GM12873 (cell line): ENCODE data around the gene GYS1.

Experiments used
- TF ChIP-seq, protein P1 (sequence below): IDR thresholded peaks from 2 replicates; pipeline ENCODE4 v1.5.1; 2012; ENCODE audit warnings: low read depth, mild to moderate bottlenecking, moderate library complexity, low read length, control low read depth; ENCODE audit not compliant: insufficient read depth; ENCODE audit errors: missing control alignments

GYS1 gene

DNA sequence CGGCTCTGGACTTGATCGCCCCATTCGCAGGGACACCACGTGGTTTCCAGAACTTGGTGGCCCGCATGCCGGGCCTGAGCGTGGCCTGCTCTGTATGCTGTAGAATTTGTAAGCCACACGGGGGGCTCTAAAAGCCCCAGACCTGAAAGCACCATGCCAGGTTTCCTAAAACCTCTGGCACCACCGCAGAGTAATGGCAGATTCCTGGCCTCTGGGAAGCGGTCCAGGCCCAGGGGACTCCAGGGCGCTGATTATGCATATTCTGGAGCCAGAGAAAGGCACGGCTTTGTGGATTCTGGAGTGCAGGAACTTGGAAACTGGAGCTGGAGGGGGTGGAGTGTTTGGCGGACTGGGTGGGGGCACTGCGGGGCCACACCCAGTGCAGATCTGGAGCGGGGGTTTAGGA, 24.3 kb downstream of the GYS1 start:
- TF ChIP-seq, protein P1, sequence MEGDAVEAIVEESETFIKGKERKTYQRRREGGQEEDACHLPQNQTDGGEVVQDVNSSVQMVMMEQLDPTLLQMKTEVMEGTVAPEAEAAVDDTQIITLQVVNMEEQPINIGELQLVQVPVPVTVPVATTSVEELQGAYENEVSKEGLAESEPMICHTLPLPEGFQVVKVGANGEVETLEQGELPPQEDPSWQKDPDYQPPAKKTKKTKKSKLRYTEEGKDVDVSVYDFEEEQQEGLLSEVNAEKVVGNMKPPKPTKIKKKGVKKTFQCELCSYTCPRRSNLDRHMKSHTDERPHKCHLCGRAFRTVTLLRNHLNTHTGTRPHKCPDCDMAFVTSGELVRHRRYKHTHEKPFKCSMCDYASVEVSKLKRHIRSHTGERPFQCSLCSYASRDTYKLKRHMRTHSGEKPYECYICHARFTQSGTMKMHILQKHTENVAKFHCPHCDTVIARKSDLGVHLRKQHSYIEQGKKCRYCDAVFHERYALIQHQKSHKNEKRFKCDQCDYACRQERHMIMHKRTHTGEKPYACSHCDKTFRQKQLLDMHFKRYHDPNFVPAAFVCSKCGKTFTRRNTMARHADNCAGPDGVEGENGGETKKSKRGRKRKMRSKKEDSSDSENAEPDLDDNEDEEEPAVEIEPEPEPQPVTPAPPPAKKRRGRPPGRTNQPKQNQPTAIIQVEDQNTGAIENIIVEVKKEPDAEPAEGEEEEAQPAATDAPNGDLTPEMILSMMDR = no peak

DNA sequence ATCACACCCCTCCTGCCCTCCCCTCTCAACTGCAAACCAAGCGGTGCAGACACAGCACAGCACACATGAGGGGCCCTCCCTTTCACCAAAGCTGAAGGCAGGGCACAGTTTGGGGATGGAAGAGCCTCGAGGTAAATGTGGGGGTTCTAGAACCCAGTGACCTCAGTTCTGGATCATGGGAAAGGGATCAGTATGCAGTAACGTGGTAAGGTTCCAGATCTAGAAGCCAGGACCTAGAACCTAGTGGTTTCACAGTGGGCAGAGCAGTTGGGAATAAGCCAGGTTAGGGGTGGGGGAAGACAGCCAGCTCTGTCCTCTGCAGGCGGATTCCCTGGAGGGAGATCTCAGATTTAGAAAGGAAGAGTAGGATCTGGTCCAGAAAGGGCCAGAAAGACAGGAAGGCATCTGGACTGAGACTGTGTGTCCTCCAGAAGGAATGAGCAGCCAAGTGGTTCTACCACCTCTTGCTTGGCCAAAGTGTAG, 24.9 kb downstream of the GYS1 start:
- TF ChIP-seq, protein P1 = no peak

DNA sequence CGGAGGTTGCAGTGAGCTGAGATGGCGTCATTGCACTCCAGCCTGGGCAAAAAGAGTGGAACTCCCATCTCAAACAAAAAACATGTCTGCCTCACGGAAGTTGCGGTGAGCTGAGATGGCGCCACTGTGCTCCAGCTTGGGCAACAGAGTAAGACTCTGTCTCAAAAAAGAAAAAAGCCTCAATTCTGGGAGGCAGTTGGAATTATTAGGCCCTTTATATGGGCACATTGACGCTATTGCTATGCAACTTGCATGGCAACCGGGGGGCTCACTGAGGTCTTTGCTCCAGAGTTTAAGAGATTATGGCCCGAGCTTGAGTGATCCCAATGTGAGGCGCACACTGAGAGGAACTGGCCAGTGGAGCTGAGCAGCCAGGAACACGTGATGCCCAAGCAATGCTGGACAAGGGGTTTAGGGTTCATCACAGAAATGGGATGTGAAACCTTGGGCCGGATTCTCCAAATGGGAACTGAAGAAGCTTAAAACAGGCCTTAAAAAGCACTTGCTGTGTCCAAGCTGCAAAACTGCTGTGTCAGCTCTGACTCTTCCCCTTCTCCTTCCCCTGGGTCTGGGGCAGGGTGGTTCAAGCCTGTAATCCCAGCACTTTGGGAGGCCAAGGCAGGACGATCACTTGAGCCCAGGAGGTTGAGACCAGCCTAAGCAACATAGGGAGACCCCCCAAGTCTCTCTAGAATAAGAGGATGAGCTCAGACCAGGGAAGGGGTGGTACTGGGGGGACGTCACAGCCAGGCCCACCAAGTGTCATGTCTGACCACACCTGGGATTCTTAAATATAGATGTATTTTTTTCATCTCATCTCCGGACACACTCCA, 25.5 kb downstream of the GYS1 start:
- TF ChIP-seq, protein P1 = no peak

DNA sequence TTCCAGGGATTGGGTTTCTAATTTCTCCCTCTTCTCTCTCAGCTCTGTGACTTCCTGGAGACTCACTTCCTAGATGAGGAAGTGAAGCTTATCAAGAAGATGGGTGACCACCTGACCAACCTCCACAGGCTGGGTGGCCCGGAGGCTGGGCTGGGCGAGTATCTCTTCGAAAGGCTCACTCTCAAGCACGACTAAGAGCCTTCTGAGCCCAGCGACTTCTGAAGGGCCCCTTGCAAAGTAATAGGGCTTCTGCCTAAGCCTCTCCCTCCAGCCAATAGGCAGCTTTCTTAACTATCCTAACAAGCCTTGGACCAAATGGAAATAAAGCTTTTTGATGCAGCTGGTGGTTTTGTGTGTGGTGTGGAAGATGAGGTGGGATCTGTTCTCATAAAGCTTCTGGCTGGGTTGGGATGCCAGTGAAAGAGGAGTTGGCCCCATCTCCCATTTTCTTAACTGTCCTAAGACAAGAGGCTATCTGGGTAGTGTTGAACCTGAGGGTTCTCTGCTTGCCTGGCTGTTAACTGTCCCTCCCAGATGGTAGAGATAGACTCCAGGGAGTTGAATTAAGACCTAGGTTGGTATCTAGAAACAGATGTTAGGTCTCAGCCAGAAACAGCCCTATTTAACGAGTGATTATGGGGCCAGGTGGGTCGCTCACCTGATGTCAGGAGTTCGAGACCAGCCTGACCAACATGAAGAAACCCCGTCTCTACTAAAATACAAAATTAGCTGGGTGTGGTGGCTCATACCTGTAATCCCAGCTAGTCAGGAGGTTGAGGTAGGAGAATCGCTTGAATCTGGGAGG, 26.4 kb downstream of the GYS1 start:
- TF ChIP-seq, protein P1 = no peak

DNA sequence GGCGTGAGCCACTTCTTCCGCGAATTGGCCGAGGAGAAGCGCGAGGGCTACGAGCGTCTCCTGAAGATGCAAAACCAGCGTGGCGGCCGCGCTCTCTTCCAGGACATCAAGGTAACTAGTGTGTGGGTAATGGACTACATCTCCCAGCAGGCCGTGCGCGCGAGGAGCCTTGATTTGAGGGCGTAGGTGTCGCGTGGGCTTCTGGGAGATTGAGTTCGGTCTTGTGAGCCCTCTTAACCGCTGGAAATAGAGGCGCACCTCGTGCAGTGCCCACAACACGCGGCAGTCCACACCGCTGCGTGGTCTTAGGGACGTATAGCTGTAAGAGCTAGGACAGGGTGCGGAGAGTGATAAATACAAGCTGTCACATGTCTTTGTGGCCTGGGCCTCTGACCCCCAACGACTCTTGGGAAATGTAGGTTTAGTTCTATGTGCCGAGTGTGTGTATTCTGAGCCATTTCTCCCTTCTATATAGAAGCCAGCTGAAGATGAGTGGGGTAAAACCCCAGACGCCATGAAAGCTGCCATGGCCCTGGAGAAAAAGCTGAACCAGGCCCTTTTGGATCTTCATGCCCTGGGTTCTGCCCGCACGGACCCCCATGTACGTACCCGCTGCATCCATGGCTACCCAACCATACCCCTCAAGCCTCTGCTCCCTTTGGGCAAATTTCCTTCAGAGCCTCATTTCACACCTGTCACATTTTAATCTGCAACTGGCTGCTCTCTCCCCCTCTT, 27.1 kb downstream of the GYS1 start:
- TF ChIP-seq, protein P1 = no peak

DNA sequence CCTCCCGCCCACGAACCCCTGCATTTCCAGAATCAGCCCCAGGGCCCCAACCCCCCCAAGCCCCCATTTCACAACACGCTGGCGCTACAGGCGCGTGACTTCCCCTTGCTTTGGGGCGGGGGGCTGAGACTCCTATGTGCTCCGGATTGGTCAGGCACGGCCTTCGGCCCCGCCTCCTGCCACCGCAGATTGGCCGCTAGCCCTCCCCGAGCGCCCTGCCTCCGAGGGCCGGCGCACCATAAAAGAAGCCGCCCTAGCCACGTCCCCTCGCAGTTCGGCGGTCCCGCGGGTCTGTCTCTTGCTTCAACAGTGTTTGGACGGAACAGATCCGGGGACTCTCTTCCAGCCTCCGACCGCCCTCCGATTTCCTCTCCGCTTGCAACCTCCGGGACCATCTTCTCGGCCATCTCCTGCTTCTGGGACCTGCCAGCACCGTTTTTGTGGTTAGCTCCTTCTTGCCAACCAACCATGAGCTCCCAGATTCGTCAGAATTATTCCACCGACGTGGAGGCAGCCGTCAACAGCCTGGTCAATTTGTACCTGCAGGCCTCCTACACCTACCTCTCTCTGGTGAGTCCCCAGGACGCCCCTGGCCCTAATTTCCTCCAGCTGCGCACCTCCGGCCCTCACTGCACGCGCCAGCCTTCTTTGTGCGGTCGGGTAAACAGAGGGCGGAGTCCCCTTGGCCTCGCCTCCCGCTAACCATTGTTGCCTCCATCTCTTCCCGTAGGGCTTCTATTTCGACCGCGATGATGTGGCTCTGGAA, 27.9 kb downstream of the GYS1 start, which contains the start of gene FTL:
Gene FTL, plus strand, starts transcription at position 270 of the 766 bp plus-strand sequence. Its CDS starts 199 bp downstream, at position 469.
- TF ChIP-seq, protein P1 = no peak
